Cerebellar nuclear complex (tissue), 1 donor: ENCODE measurements around the gene ARRDC1.
"Not testable (repeated sequence)": the region's sequence is repeated elsewhere in the genome, so short reads cannot be mapped to it uniquely, and the experiment has no call there.

Source experiments
- DNase-seq, 2 experiments: peaks; one replicate each; lab custom pipeline; 2025; lab: John Stamatoyannopoulos, UW

ARRDC1 gene

DNA sequence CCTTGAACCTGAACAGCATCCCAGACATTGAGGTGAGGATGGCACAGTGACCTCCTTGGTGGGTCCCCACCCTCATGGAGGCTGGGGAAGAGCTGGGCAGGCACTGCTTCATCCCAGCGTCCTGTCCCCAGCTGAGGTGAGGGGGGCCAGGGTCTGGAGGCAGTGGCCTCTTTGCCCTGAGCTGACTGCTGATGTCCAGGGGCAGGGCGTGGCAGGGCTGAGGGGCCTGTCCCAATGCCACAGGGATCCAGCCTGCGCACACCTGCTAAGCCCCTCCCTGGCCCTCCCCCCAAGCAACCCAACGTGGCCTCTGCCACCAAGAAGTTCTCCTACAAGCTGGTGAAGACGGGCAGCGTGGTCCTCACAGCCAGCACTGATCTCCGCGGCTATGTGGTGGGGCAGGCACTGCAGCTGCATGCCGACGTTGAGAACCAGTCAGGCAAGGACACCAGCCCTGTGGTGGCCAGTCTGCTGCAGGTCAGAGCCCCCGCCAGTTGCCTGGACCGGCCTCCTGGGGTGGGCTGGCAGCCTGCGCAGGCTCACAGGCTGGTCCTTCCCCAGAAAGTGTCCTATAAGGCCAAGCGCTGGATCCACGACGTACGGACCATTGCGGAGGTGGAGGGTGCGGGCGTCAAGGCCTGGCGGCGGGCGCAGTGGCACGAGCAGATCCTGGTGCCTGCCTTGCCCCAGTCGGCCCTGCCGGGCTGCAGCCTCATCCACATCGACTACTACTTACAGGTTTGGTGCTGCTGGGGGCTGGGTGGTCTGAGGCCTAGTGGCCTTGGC, 8.4 kb downstream of the ARRDC1 start:
- no peak for DNase-seq

DNA sequence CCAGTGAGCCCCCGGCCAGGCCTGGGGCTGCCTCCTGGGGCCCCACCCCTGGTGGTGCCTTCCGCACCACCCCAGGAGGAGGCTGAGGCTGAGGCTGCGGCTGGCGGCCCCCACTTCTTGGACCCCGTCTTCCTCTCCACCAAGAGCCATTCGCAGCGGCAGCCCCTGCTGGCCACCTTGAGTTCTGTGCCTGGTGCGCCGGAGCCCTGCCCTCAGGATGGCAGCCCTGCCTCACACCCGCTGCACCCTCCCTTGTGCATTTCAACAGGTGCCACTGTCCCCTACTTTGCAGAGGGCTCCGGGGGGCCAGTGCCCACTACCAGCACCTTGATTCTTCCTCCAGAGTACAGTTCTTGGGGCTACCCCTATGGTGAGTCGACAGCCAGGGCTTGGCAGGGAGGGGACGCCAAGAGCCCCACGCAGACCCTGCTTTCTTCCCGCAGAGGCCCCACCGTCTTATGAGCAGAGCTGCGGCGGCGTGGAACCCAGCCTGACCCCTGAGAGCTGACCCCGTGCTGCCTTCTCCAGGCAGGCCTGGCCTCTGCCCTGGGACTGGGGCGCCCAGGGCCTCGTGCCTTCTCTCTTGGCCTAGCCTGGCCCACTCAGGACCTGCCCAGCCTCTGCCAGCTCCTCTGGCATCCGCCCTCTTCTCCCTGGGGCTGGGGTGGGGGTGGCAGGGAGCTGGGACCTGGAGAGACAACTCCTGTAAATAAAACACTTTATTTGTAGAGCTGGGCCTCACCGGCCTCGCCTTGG, 9.3 kb downstream of the ARRDC1 start:
- DNase-seq: no peak

DNA sequence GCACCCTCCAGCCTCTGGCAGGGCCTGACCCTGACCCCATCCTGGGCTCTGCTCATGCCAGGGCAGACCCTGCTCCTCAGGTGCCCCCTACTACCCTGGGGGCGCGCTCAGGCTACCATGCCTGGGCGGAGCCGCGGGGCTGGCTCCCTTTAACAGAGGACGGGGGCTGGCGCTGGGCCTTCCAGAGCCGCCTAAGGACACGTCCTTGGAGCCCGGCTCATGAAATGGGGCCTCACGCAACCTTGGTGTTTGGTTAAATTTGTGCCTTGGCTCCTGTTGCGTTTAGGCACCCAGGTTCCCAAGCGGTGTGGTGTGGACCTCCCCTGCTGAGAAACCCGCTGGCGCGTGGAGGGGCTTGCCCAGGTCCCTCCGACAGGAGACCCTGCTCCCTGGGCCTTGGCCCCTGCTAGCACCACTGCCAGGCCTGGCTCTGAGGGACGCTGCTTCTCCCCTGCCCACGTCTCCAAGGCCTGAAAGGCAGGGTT, 9.9 kb downstream of the ARRDC1 start:
- no peak for DNase-seq

- no peak for DNase-seq
Observed at GRCh38 chr9:137618105-137619067, 12.9 kb downstream of the ARRDC1 start, which contains the start of gene EHMT1. Gene EHMT1, plus strand, starts transcription at chr9:137619005. Its CDS starts 24 bp downstream, at chr9:137619029.

DNA sequence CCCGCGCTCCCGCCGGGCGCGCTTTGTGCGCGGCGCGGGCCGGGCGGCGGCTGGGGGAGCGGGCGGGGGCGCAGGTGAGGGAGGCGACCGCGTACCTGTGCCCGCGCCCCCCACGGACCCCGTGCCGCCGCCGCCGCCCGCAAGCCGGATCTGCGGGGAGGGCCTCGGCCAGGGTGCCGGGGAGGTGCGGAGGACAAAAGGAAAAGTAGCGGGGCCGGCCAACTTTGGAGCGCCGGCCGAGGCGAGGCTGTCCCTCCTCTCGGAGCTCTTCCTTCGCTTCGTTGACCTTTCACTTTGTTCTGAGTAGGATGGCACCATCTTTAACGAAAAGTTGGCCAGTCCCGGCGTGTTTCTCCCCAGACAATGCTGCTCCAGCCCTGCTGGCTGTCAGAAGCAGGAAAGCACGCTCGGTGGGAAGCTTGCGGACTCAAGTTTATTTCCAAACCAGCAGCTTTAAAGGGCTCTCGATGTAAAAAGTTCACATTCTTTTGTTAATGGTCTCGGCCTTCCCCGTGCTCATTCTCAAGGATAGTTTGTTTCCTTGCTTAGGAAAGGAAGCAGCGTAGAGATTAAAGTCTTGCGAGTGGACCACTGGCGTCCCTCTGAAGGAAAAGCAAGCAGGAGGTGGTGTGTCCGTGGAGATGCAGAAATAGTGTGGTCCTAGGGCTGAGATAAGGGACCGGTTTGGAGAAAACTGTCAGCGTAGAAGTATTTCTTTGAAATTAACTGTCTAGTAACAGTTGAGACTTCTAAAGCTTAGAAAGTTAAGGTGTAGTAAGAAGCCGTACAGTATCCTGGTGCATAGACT, 14.0 kb downstream of the ARRDC1 start:
- no peak for DNase-seq

DNA sequence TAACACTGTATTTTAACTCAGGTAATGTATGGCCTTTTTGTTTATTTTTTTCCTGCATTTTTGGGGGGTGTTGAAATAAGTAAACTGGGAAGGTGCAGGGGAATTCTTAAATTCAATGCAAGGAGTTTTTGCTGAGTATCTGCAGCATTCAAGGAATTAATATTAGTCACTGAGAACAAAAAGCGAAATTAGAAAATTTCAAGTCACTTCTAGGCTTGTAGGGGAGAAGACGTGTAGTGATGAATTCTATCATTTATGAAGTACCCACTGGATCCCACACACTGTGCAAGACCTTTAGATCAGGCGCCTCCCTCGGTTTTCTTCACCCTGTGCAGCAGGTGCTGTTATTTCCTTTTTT, 14.5 kb downstream of the ARRDC1 start:
- DNase-seq: no peak

- no peak for DNase-seq
Observed at GRCh38 chr9:137620581-137620980, 15.1 kb downstream of the ARRDC1 start.

DNA sequence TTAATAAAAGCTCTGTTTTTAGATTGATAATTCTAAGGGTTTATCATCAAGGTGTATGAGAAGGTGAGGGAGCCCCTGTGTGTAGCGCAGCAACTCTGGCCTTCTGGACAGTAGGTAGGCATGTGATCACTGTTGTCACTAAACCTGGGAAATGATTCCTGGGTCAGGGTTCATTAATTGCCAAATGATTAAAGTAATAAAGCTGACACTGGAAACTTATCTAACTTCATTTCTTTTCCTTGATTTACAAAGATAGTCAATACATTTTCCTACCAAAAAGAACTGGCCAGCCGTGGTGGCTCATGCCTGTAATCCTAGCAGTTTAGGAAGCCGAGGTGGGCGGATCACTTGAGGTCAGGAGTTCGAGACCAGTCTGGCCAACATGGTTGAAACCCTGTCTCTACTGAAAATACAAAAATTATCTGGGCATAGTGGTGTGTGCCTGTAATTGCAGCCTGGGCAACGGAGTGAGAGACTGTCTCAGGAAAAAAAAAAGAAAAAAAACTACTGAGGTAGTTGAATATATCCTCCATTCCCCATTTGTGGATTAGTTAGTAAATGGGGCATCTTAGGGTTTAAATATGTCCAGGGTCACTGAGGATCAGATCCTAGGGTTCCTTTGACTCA, 15.8 kb downstream of the ARRDC1 start:
- no peak for DNase-seq

GRCh38 chr9:137622211-137622610, 16.7 kb downstream of the ARRDC1 start:
- not testable (repeated sequence) for DNase-seq

GRCh38 chr9:137626464-137626863, 21.0 kb downstream of the ARRDC1 start:
- no peak for DNase-seq

- DNase-seq: not testable (repeated sequence)
Observed at GRCh38 chr9:137627406-137627805, 21.9 kb downstream of the ARRDC1 start.

- no peak for DNase-seq
Observed at GRCh38 chr9:137630126-137630525, 24.6 kb downstream of the ARRDC1 start.

- no peak for DNase-seq
Observed at GRCh38 chr9:137630679-137631078, 25.2 kb downstream of the ARRDC1 start.

GRCh38 chr9:137631345-137632229, 26.1 kb downstream of the ARRDC1 start:
- no peak for DNase-seq

DNA sequence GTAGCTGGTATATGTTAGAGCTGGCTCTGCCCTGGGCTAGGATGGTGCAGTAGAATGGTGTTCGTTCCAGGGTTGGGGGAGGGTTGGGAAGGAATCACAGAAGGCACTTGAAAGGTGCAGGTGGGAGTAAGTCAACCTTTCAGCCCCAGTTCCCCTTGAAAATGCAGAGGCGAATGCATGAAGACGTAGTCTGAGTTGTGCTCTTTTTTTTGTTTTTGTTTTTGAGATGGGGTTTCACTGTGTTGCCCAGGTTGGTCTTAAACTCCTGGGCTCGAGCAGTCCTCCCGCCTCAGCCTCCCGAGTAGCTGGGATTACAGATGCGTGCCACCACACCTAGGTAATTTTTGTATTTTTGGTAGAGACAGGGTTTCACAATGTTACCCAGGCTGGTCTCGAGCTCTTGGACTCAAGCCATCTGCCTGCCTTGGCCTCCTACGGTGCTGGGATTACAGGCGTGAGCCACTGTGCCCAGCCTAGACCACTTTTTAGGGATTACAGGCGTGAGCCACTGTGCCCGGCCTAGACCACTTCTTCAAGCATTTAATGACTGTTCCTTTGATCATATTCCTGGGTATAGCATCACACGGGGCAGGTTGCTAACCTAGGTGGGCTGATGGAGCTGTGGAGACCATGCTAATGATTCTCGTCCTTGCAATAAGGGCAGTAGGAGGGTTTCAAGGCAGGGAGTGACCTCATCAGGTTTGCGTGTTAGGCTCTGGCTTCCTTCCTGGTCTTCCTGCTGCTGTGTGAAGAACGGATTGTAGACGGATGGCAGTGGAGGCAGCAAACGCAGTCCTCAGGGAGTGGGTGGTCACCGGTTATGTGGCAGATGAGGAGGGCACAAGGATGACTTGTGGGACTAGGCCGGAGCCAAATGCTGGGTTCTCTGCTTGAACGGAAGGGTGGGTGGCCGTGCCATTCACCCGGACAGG, 27.0 kb downstream of the ARRDC1 start:
- DNase-seq: no peak

- no peak for DNase-seq
Observed at GRCh38 chr9:137634016-137634415, 28.5 kb downstream of the ARRDC1 start.

- DNase-seq: no peak
Observed at GRCh38 chr9:137638680-137639079, 33.2 kb downstream of the ARRDC1 start.

DNA sequence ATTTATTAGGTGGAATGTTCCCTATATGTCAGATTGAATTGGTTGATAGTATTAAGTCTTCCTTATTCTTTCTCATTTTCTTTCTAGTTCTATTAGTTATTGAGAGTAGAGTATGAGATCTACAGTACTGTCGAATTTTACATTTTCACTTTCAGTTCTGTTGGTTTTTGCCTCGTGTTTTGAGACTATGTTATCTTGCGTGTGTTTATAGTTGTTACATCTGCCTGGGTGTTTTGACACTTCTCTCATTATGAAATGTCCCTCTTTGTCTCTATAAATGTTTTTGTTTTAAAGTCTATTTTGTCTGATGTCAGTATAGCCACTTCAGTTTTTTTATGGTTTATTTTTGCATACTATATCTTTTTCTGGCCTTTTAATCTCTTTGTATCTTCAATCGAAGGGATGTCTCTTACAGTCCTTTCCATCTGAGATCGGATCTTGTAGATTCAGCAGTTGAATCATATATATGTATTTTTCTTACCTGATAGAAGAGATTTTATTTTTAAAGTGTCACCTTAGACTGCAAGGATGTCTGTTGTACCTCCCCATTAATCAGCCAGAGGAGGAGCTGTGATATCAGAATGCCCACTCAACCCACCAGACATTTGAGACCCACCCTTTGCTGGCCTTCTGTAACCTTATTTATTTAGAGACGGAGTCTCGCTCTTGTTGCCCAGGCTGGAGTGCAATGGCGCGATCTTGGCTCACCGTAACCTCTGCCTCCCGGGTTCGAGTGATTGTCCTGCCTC, 34.0 kb downstream of the ARRDC1 start:
- DNase-seq: no peak
